ENCODE results near the gene ZMYM5. TPM values are rescaled to one million over a fixed set of nuclear protein-coding genes. Genes with fewer than 3 reads are reported as not detected.
"Not testable (repeated sequence)": the region's sequence is repeated elsewhere in the genome, so short reads cannot be mapped to it uniquely, and the experiment has no call there.

The ZMYM5 gene
- total RNA-seq, 6 experiments from 2014 or later = 6.8 to 9.3 (median 8.6) TPM

DNA sequence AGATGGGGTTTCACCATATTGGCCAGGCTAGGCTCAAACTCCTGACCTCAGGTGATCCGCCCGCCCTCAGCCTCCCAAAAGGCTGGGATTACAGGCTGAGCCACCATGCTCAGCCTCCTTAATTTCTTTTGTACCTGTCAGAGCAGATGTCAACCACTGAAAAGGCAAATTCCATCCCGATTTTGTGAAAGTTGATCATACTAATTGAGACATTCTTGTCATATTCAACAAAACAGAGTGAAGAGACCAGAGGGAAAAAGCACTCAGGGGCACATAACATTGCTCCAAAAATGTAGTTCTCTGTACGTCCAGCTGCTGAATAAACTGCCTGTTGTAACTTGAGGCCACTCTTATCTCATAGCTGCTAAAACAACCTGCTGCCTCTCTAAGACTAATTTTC lies 53.3 kb downstream of the ZMYM5 start:
- H3K36me3 Mint-ChIP-seq (ENCODE audit: low read depth) = peaks cover 4% of the 10 kb centered on the region; the same call in 1 of the 2 replicates
- peaks cover 12% of the 10 kb centered on the region; the same call in 1 of the 2 replicates for H3K4me1 Mint-ChIP-seq (ENCODE audit: low read depth)

DNA sequence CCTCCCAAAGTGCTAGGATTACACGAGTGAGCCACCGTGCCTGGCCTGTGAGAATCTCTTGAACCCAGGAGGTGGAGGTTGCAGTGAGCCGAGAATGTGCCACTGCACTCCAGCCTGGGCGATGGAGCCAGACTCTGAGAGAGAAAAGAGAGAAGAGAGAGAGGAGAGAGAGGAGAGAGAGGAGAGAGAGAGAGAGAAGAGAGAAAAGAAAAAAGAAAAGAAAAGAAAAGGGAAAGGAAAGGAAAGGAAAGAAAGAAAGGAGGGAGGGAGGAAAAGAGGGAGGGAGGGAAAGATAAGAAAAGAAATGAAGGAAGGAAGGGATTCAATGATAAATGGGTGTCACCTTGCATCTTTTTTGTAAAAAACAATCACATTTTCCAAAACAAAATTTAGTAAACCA lies 57.7 kb downstream of the ZMYM5 start:
- DNase-seq = no peak
- Mint-ChIP-seq H3K27me3 (ENCODE audit: insufficient read depth) (no peaks in the 10 kb centered on the region; the same call in 1 of the 2 replicates), H3K9me3 (no peaks in the 10 kb centered on the region), H3K36me3 (ENCODE audit: low read depth) (peaks cover 4% of the 10 kb centered on the region; the same call in 1 of the 2 replicates), H3K27ac (no peak overlapping the region), H3K4me3 (no peak overlapping the region), H3K4me1 (ENCODE audit: low read depth) (no peaks in the 10 kb centered on the region)
- TF ChIP-seq, protein P1, sequence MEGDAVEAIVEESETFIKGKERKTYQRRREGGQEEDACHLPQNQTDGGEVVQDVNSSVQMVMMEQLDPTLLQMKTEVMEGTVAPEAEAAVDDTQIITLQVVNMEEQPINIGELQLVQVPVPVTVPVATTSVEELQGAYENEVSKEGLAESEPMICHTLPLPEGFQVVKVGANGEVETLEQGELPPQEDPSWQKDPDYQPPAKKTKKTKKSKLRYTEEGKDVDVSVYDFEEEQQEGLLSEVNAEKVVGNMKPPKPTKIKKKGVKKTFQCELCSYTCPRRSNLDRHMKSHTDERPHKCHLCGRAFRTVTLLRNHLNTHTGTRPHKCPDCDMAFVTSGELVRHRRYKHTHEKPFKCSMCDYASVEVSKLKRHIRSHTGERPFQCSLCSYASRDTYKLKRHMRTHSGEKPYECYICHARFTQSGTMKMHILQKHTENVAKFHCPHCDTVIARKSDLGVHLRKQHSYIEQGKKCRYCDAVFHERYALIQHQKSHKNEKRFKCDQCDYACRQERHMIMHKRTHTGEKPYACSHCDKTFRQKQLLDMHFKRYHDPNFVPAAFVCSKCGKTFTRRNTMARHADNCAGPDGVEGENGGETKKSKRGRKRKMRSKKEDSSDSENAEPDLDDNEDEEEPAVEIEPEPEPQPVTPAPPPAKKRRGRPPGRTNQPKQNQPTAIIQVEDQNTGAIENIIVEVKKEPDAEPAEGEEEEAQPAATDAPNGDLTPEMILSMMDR (IDR thresholded peaks at IDR 0.05) = no peak

More for the DNA sequence above, 53.3 kb downstream of the ZMYM5 start:
- H3K27me3 Mint-ChIP-seq (ENCODE audit: insufficient read depth) = no peaks in the 10 kb centered on the region; the same call in 1 of the 2 replicates
- H3K4me3 Mint-ChIP-seq = no peak overlapping the region
- TF ChIP-seq, protein P1 (IDR thresholded peaks at IDR 0.05) = no peak
- no peak for DNase-seq
- no peaks in the 10 kb centered on the region for H3K9me3 Mint-ChIP-seq
- H3K27ac Mint-ChIP-seq = no peak overlapping the region

DNA sequence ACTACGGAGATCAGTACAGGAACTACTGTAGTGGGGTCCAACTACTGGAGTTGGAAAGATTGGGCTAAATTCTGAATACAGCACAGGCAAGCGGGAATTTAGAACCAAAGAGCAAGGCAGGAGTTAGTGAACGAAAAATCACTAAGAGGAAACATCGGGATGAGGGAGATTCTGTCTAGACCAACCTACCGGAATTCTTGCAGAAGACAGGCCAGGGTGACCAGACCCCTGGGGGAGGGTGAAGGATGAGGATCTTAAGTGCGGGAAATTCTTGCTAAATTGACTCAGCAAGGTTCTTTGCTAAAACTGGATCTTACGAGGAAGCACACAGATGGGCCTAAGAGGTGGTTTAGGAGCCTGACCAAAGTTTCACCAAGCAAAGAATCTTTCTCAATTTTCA lies 67.5 kb downstream of the ZMYM5 start:
- no peak for DNase-seq
- peaks cover 20% of the 10 kb centered on the region for H3K4me1 Mint-ChIP-seq (ENCODE audit: low read depth)
- no peak overlapping the region for H3K4me3 Mint-ChIP-seq
- TF ChIP-seq, protein P1 (IDR thresholded peaks at IDR 0.05) = no peak
- H3K9me3 Mint-ChIP-seq = no peaks in the 10 kb centered on the region
- no peaks in the 10 kb centered on the region for H3K36me3 Mint-ChIP-seq (ENCODE audit: low read depth)
- H3K27ac Mint-ChIP-seq = no peak overlapping the region
- no peaks in the 10 kb centered on the region for H3K27me3 Mint-ChIP-seq (ENCODE audit: insufficient read depth)

DNA sequence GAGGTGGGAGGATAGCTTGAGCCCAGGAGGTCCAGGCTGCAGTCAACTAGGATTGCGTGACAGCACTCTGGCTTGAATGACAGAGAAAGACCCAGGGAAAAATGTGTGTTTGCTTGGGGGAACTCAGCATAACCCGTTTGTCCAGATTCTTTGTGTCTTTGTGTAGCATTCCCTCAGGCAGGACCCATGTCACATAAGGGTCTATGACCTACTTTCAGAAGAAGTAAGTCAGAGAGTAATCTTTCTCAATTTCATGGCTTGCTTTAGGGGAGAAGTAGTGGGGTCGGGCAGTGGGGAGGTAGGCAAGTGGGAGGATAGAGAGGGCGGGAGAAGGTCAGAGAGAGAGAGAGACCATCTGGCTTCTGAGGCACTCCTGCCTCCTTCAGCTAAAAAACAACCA lies 68.8 kb downstream of the ZMYM5 start:
- DNase-seq = no peak
- peak overlapping the region; percentile 48 for H3K27ac Mint-ChIP-seq
- no peaks in the 10 kb centered on the region for H3K27me3 Mint-ChIP-seq (ENCODE audit: insufficient read depth)
- no peaks in the 10 kb centered on the region for H3K9me3 Mint-ChIP-seq
- TF ChIP-seq, protein P1 (IDR thresholded peaks at IDR 0.05) = no peak
- peaks cover 20% of the 10 kb centered on the region for H3K4me1 Mint-ChIP-seq (ENCODE audit: low read depth)
- no peak overlapping the region for H3K4me3 Mint-ChIP-seq
- H3K36me3 Mint-ChIP-seq (ENCODE audit: low read depth) = no peaks in the 10 kb centered on the region

DNA sequence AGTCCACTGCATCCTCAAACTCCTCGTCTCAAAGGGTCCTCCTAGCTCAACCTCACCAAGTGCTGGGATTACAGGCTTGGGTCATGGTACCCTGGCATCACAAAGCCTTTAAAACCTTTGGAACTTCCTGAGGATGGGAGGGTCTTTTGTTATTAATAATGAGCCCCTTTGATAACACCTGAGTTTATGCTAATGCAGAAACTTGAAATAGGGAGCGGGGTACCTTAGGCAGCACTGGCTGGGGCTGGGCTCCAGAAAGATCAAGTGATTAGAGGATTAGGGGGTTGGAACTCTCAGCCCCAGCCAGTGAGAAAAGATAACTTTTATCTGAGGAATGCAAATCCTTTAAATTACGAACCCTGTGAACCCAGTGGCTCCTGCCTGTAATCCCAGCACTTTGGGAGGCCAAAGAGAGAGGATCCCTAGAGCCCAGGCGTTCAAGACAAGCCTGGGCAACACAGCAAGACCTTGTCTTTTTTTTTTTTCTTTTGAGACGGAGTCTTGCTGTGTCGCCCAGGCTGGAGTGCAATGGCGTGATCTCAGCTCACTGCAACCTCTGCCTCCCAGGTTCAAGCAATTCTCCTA lies 71.4 kb downstream of the ZMYM5 start:
- peaks cover 20% of the 10 kb centered on the region for H3K4me1 Mint-ChIP-seq (ENCODE audit: low read depth)
- TF ChIP-seq, protein P1 (IDR thresholded peaks at IDR 0.05) = no peak
- no peak overlapping the region for H3K27ac Mint-ChIP-seq
- no peak for DNase-seq
- H3K4me3 Mint-ChIP-seq = no peak overlapping the region
- H3K9me3 Mint-ChIP-seq = no peaks in the 10 kb centered on the region
- no peaks in the 10 kb centered on the region for H3K36me3 Mint-ChIP-seq (ENCODE audit: low read depth)
- H3K27me3 Mint-ChIP-seq (ENCODE audit: insufficient read depth) = no peaks in the 10 kb centered on the region

DNA sequence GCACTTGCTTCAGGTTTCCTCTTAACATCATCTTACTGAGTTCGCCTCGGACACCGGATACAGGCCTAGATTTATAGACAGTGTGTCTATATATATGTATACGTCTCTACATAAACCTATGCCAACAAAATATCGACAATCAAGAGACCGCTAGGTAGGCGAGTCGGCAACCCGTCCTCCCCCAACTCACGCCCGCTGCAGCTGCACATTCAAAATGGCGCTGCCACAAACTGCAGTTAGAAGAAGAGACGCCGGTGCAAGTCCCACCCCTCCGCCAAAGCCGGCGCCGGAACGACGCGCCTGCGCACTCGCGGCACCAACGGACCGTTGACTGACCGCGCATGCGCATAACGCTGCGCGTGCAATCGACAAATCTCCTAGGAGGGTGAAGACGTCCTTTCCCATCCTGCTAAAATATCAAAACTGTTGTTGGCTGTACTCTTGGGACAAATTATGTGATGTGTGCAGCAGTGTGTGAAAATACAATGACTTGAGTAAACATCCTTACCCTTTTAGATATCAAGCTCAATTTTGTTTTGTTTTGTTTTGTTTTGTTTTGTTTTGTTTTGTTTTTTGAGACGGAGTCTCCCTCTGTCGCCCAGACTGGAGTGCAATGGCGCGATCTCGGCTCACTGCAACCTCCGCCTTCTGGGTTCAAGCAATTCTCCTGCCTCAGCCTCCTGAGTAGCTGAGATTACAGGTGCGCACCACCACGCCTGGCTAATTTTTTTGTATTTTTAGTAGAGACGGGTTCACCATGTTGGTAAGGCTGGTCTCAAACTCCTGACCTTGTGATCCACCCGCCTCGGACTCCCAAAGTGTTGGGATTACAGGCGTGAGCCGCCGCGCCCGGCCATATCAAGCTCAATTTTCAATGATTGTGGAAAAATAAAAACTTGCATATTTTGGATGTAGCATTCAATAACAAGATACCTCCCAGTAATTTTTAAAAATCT lies 80.4 kb downstream of the ZMYM5 start, which contains the start of gene PSPC1:
TSS of gene PSPC1 (minus strand) at position 219 of the 956 bp plus-strand sequence. CDS start at position 31, 188 bp downstream.
- Mint-ChIP-seq H3K4me3 (peak within 1 kb of the TSS; percentile 98), H3K27ac (peak within 1 kb of the TSS; percentile 98)
- not testable (repeated sequence) for H3K27me3 Mint-ChIP-seq (ENCODE audit: insufficient read depth); H3K36me3 Mint-ChIP-seq (ENCODE audit: low read depth); H3K4me1 Mint-ChIP-seq (ENCODE audit: low read depth); H3K9me3 Mint-ChIP-seq
- DNase-seq = peak; percentile 92

All from HFFc6 (cell line).